ENCODE results near the gene DNAJC9. TPM values are rescaled to one million over a fixed set of nuclear protein-coding genes. Genes with fewer than 3 reads are reported as not detected.

The DNAJC9 gene
- total and polyA plus RNA-seq, 8 donors, result 3.5 to 26.4 (median 12.6) TPM

DNA sequence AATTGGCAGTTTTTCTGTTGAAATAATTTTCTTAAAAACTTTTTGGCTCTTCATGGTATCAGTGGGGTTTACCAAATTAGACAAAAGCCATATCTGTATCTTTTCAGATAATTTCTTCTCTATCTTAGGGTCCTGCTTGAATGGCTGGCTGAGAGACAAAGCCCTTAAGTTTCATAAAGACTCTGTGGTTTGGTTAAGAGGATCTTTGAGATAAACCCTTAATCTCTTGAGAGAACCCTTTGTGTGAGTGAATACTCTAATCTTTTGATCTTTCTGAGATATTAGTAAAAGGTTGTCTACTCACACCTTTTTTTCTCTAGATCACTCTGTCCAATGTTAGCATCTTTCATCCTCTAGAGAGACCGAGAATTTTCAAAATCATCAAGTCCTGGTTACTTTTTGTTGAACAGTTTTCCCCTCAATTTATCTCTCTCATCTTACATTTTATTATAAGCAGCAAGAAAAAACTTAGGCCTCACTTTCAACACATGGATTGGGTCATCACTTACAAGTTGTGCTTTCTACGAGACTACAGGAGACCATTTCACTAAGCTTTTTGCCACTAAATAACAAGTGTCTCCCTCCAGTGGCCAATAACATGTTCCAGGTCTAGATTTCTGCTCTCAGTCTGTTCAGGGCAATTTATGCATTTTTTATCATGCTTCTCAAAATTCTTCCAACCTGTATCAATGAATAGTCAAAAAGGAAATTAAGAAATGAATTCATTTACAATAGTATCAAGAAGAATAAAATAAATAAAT, 28.4 kb downstream of the DNAJC9 start:
- TF ChIP-seq EP300 (IDR thresholded peaks at IDR 0.05) (no peak), POLR2A (IDR thresholded peaks at IDR 0.05) (no peak)
- TF ChIP-seq, protein P1, sequence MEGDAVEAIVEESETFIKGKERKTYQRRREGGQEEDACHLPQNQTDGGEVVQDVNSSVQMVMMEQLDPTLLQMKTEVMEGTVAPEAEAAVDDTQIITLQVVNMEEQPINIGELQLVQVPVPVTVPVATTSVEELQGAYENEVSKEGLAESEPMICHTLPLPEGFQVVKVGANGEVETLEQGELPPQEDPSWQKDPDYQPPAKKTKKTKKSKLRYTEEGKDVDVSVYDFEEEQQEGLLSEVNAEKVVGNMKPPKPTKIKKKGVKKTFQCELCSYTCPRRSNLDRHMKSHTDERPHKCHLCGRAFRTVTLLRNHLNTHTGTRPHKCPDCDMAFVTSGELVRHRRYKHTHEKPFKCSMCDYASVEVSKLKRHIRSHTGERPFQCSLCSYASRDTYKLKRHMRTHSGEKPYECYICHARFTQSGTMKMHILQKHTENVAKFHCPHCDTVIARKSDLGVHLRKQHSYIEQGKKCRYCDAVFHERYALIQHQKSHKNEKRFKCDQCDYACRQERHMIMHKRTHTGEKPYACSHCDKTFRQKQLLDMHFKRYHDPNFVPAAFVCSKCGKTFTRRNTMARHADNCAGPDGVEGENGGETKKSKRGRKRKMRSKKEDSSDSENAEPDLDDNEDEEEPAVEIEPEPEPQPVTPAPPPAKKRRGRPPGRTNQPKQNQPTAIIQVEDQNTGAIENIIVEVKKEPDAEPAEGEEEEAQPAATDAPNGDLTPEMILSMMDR (IDR thresholded peaks at IDR 0.05), result peak in 1 of 7 experiments; percentile 6
- H3K4me3 ChIP-seq, result no peak overlapping the region
- 79 to 91% (median 87%) methylated on average over 2 of the region's 2 CpGs for WGBS, 5 donors
- no peak overlapping the region for H3K27ac ChIP-seq
- peaks cover 8 to 31% (median 28%) of the 10 kb centered on the region in 4 donors for H3K36me3 ChIP-seq
- no peaks in the 10 kb centered on the region for H3K27me3 ChIP-seq
- intact Hi-C loops (cut with DNase I; ENCODE audit: low total_unique reads), result no loop called here
- DNase-seq, result peak in 1 of 2 donors; percentile 29
- H3K4me1 ChIP-seq, result no peaks in the 10 kb centered on the region
- no peaks in the 10 kb centered on the region for H3K9me3 ChIP-seq

DNA sequence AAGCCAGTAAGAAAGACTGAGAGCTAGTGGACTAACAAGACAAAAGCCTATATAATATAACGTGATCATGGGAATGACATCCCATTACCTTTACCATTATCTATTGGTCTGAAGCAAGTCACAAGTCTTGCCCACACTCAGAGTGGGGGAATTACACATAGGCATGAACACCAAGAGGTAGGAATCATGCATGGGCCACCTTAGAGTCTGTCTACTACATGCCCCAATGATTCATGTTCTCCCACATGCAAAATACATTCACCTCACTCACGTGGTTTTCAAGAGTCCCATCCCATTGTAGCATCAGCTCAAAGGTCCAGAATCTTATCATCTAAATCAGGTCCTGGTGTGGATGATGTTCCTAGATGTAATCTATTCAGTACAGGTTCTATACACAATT, 29.4 kb downstream of the DNAJC9 start:
- peaks cover 8 to 38% (median 31%) of the 10 kb centered on the region in 4 donors for H3K36me3 ChIP-seq
- no peaks in the 10 kb centered on the region for H3K27me3 ChIP-seq
- intact Hi-C loops (cut with DNase I; ENCODE audit: low total_unique reads), result no loop called here
- H3K4me3 ChIP-seq, result no peak overlapping the region
- no peak overlapping the region for H3K27ac ChIP-seq
- WGBS, 5 donors, result 79 to 92% (median 91%) methylated on average over 2 of the region's 2 CpGs
- DNase-seq, result no peak
- H3K4me1 ChIP-seq, result no peaks in the 10 kb centered on the region
- H3K9me3 ChIP-seq, result no peaks in the 10 kb centered on the region
- TF ChIP-seq EP300 (IDR thresholded peaks at IDR 0.05) (no peak), POLR2AphosphoS5 (IDR thresholded peaks at IDR 0.05) (no peak), POLR2A (IDR thresholded peaks at IDR 0.05) (no peak)
- TF ChIP-seq, protein P1 (IDR thresholded peaks at IDR 0.05), result no peak

DNA sequence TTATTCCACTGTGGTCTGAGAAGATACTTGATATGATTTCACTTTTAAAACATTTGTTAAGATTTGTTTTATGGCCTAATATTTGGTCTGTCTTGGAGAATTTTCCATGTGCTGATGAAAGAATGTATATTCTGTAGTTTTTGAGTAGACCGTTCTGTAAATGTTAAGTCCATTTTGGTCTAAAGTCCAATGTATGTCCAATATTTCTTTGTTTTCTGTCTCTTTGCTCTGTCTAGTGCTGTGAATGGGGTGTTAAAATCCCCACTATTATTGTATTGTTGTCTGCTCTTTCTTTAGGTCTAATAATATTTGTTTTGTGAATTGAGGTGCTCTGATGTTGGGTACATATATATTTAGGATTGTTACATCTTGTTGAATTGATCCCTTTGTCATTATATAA, 31.3 kb downstream of the DNAJC9 start:
- intact Hi-C loops (cut with DNase I; ENCODE audit: low total_unique reads), result no loop called here

DNA sequence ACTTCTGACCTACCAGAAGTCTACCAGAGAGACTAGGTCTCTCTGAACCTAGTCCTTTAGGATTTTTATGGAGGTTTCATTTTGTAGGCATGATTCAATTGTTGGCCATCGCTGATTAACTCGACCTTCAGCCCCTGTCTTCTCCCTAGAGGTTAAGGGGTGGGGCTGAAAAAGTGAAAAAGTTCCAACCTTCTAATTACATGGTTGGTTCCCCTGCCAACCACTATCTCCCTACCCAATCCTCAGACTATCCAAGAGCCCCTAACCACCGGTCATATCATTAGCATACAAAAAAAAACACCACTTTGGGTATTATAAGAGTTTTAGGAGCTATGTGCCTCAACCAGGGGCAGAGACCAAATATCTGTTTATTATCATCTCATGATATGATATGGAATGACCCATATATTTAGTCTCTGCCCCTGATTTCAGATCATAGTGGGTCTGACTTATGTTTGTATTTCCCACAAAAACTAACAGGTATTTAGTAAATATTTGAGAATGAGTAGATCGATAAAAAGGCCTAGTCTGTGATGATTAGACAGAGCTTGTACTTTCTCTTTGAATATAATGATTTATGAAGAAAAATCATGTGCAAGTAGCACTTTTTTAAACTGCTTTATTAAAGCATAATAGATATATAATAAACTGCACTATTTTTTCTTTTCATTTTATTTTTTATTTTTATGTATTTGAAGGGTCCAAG, 35.8 kb downstream of the DNAJC9 start:
- no peaks in the 10 kb centered on the region for H3K9me3 ChIP-seq
- H3K4me3 ChIP-seq, result no peak overlapping the region
- H3K36me3 ChIP-seq, result peaks cover 4 to 40% (median 30%) of the 10 kb centered on the region in 4 donors
- TF ChIP-seq POLR2AphosphoS5 (IDR thresholded peaks at IDR 0.05), result no peak
- TF ChIP-seq POLR2A (IDR thresholded peaks at IDR 0.05), result no peak
- TF ChIP-seq, protein P1 (IDR thresholded peaks at IDR 0.05), result no peak
- no peak for TF ChIP-seq EP300 (IDR thresholded peaks at IDR 0.05)
- no peaks in the 10 kb centered on the region for H3K27me3 ChIP-seq
- intact Hi-C loops (cut with DNase I; ENCODE audit: low total_unique reads), result no loop called here
- DNase-seq, result no peak
- H3K27ac ChIP-seq, result no peak overlapping the region
- H3K4me1 ChIP-seq, result no peaks in the 10 kb centered on the region
- 70 to 87% (median 74%) methylated on average over 4 of the region's 4 CpGs for WGBS, 5 donors

More for the DNA sequence above, 31.3 kb downstream of the DNAJC9 start:
- WGBS, 5 donors, result 91 to 98% (median 97%) methylated on average over 1 of the region's 1 CpG
- no peak for TF ChIP-seq POLR2AphosphoS5 (IDR thresholded peaks at IDR 0.05)
- no peak for TF ChIP-seq EP300 (IDR thresholded peaks at IDR 0.05)
- TF ChIP-seq, protein P1 (IDR thresholded peaks at IDR 0.05), result no peak
- TF ChIP-seq POLR2A (IDR thresholded peaks at IDR 0.05), result no peak
- DNase-seq, result no peak
- Histone ChIP-seq H3K36me3 (peaks cover 9 to 49% (median 31%) of the 10 kb centered on the region in 4 donors), H3K9me3 (no peaks in the 10 kb centered on the region), H3K27me3 (no peaks in the 10 kb centered on the region), H3K4me1 (no peaks in the 10 kb centered on the region), H3K4me3 (no peak overlapping the region), H3K27ac (no peak overlapping the region)
